Left lung (tissue), 10 donors: Measurements from ENCODE around the gene PRR14. TPM values are rescaled to one million over a fixed set of nuclear protein-coding genes. Genes with fewer than 3 reads are reported as not detected.

Source experiments
- ATAC-seq: fragments of 200-7000 bp; cut with Tn5 transposase; one replicate; pipeline ENCODE4 v1.9.1; 2020; ENCODE audit warnings: moderate library complexity
- DNase-seq, 4 donors: peaks; one replicate each; pipeline ENCODE4 v3.0.0-alpha.2; 2013 to 2020
- H3K27ac ChIP-seq, 2 donors: fragments of 200-600 bp; sonication (generic) in 1 of 2; one replicate each; pipeline versions ENCODE4 v1.5.0 to v1.8.0; 2020 to 2021
- H3K27me3 ChIP-seq, 2 donors: fragments of 200-600 bp; sonication (generic) in 1 of 2; one replicate each; pipeline versions ENCODE4 v1.5.0 to v1.8.0; 2020 to 2021
- H3K36me3 ChIP-seq, 2 donors: fragments of 200-600 bp; sonication (generic) in 1 of 2; one replicate each; pipeline versions ENCODE4 v1.5.0 to v1.8.0; 2020 to 2021
- H3K4me1 ChIP-seq, 2 donors: fragments of 200-600 bp; one replicate each; pipeline ENCODE4 v1.8.0; 2021
- H3K4me3 ChIP-seq, 2 donors: fragments of 200-600 bp; sonication (generic) in 1 of 2; one replicate each; pipeline versions ENCODE4 v1.5.0 to v1.8.0; 2020 to 2021; ENCODE audit warnings: mild to moderate bottlenecking in 1 of 2
- H3K9me3 ChIP-seq, 2 donors: fragments of 200-600 bp; sonication (generic) in 1 of 2; one replicate each; pipeline versions ENCODE4 v1.5.0 to v1.8.0; 2020 to 2021
- intact Hi-C, 2 donors: fragments of 100-400 bp; cut with DNase I; formaldehyde crosslinking; loops; one replicate each; pipeline versions ENCODE4 v1.11.2 to v1.14.2; 2022
- polyA plus RNA-seq, 6 donors: library from polyadenylated mRNA; unstranded; fragments of 120-200 nt; gene quantifications; one replicate each; pipeline ENCODE4 v1.2.1, GENCODE V29; 2013; ENCODE audit not compliant: insufficient read length in 6 of 6
- total RNA-seq, 2 donors: library from RNA; stranded (reverse); fragmentation: NEBNext Ultra II Directional; extraction: Animal tissue kit (Norgen Biotek cat#: 25700); gene quantifications; one replicate each; pipeline ENCODE4 v1.2.1, GENCODE V29; 2021
- TF ChIP-seq, protein P1 (sequence below), 2 donors: fragments of 200-600 bp; sonication (generic) in 1 of 2; IDR thresholded peaks; one replicate each; pipeline versions ENCODE4 v1.5.0 to v1.8.0; 2021; ENCODE audit warnings: antibody characterized with exemption in 2 of 2
- donor health status: DM: no; HTN: yes; CAD: no.
- donor health status: DM: no; HTN: no; CAD: no.

The PRR14 gene
- total and polyA plus RNA-seq, 8 donors: 39.2 to 58.8 (median 45.2) TPM

DNA sequence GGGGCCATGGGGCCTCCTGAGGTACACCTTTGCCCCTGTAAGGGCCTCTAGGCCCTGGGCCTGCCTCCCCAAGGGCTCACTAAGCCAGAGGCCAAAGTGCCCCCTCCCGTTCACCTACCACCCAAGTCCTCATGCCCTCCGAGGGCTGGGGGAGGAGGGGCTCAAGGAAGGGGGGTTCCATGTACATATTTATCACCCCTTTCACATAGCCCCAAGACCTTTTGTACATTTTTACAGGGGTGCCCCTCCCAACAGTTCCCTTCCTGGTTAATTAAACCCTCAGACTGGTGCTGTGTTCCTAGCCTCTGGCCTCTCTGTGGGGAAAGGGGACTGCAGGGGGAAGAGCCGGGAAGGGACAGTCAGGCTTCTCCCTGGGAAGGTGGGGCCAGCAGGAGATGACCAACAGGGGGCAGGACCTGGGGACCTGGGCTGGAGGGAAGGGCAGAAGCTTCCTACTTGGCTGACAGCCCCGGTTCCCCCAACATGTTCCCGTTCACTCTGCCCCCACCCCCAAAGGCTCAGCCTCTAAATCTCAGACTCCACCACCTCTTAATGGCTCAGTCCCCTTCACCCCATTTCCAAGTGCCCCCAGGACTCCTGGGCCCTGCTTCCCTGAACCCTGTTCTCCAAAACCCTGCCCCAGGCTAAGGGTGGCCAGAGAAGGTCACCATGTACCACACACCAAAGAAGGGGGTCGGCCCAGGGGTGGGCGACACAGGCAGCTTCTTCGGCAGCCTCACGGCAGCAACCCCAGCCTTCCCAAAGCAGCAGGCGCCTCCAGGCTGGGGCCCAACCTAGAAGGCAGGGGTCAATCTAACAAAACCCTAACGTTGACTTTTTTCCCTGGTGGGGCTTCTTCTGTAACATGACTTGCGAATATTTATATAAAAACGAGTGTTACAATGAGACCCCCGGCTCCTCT lies 19.4 kb downstream of the PRR14 start:
- Histone ChIP-seq H3K9me3 (no peaks in the 10 kb centered on the region), H3K36me3 (peaks cover 0 to 62% of the 10 kb centered on the region in 2 donors), H3K4me1 (no peaks in the 10 kb centered on the region), H3K27ac (no peak overlapping the region), H3K4me3 (no peak overlapping the region), H3K27me3 (no peaks in the 10 kb centered on the region)
- ATAC-seq: no peak
- TF ChIP-seq, protein P1, sequence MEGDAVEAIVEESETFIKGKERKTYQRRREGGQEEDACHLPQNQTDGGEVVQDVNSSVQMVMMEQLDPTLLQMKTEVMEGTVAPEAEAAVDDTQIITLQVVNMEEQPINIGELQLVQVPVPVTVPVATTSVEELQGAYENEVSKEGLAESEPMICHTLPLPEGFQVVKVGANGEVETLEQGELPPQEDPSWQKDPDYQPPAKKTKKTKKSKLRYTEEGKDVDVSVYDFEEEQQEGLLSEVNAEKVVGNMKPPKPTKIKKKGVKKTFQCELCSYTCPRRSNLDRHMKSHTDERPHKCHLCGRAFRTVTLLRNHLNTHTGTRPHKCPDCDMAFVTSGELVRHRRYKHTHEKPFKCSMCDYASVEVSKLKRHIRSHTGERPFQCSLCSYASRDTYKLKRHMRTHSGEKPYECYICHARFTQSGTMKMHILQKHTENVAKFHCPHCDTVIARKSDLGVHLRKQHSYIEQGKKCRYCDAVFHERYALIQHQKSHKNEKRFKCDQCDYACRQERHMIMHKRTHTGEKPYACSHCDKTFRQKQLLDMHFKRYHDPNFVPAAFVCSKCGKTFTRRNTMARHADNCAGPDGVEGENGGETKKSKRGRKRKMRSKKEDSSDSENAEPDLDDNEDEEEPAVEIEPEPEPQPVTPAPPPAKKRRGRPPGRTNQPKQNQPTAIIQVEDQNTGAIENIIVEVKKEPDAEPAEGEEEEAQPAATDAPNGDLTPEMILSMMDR (IDR thresholded peaks at IDR 0.05): no peak
- DNase-seq: no peak
- intact Hi-C loops: no loop called here

DNA sequence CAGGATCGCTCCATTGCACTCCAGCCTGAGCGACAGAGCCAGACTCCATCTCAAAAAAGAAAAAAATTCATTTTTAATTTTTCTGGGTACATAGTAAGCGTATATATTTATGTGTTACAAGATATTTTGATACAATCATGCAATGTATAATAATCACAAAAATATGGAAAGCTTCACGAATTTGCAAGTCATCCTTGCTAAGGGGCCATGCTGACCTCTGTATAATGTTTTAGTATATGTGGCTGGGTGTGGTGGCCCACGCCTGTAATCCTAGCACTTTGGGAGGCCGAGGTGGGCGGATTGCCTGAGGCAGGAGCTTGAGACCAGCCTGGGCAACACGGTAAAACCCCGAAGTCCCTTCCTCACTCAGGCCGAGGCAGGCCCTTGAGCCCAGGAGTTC lies 24.4 kb downstream of the PRR14 start:
- intact Hi-C loops: no loop called here
- Histone ChIP-seq H3K9me3 (no peaks in the 10 kb centered on the region), H3K27me3 (no peaks in the 10 kb centered on the region), H3K4me3 (no peak overlapping the region), H3K27ac (no peak overlapping the region), H3K4me1 (no peaks in the 10 kb centered on the region), H3K36me3 (peaks cover 0 to 12% of the 10 kb centered on the region in 2 donors)
- no peak for DNase-seq
- TF ChIP-seq, protein P1 (IDR thresholded peaks at IDR 0.05): no peak
- no peak for ATAC-seq

DNA sequence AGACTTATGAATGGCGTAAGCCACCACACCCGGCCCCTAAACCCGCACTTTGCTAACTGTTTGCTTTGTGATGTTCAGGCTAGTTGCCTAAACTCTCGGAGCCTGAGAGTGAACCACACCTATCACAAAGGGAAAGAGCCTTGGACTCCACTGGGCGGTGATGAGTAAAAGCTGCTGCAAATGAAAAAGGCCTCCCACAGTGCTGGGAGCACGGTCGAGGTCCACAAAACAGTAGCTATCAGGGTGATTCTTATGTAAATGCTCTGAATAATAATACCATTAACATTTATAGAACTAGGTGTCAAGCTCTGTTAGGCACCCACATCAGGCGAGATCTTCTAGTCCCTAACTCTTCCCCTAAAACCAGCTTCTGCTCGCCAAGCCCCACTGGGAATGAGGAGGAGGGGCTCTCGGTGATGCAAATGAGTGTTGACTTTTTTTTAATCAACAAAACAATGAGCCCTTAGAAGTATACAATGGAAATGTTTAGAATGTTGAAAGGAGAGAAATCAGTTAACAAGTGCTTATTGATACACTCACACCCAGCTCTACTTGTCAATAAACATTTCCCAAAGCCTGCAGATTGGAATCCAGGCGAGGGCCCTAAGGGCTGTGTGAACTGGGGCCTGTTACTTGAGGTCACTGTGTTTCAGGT lies 27.3 kb downstream of the PRR14 start:
- Histone ChIP-seq H3K27me3 (no peaks in the 10 kb centered on the region), H3K4me1 (no peaks in the 10 kb centered on the region), H3K27ac (no peak overlapping the region), H3K4me3 (no peak overlapping the region), H3K9me3 (no peaks in the 10 kb centered on the region), H3K36me3 (no peaks in the 10 kb centered on the region)
- intact Hi-C loops: no loop called here
- ATAC-seq: no peak
- TF ChIP-seq, protein P1 (IDR thresholded peaks at IDR 0.05): no peak
- no peak for DNase-seq

DNA sequence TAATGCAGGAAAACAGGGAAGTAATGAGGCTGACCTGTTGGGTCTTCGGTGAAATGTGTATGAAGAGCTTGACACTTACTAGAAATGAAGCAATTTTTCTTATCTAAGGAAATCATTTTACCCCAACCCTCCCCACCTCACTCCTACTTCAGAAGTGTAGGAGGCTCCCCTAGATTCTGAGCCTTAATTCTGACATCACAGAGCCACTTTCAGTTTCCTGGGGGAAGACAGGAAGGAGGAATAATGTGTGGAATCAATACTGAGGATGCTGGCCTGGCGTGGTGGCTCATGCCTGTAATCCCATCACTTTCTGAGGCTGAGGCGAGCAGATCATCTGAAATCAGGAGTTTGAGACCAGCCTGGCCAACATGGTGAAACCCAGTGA lies 27.8 kb downstream of the PRR14 start:
- no peaks in the 10 kb centered on the region for H3K9me3 ChIP-seq
- TF ChIP-seq, protein P1 (IDR thresholded peaks at IDR 0.05): no peak
- no peak for DNase-seq
- no peak for ATAC-seq
- H3K36me3 ChIP-seq: no peaks in the 10 kb centered on the region
- intact Hi-C loops: no loop called here
- no peaks in the 10 kb centered on the region for H3K27me3 ChIP-seq
- H3K4me3 ChIP-seq: no peak overlapping the region
- no peak overlapping the region for H3K27ac ChIP-seq
- no peaks in the 10 kb centered on the region for H3K4me1 ChIP-seq

DNA sequence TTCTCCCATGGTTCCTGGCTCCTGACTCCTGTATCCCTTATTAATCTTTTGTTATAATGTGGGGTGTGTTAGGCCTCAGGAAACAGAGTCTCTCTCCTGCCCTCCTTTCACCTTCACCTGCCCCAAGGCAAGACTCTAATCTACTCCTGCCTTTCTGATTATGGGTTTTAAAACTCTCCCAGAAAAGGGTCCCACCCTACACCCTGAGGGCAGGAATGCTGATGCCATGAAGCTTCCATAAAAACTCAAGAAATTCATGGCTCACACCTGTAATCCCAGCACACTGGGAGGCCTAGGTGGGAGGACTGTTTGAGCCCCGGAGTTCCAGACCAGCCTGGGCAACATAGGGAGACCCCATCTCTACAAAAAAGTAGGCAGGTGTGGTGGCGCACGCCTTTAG lies 29.6 kb downstream of the PRR14 start:
- H3K27ac ChIP-seq: no peak overlapping the region
- no peaks in the 10 kb centered on the region for H3K4me1 ChIP-seq
- no peak overlapping the region for H3K4me3 ChIP-seq
- no peaks in the 10 kb centered on the region for H3K36me3 ChIP-seq
- H3K27me3 ChIP-seq: no peaks in the 10 kb centered on the region
- intact Hi-C loops: no loop called here
- DNase-seq: no peak
- no peak for ATAC-seq
- no peaks in the 10 kb centered on the region for H3K9me3 ChIP-seq
- TF ChIP-seq, protein P1 (IDR thresholded peaks at IDR 0.05): no peak
